GM08714 (cell line): Measurements from ENCODE around the gene IFNA17.
"Not testable (repeated sequence)": the region's sequence is repeated elsewhere in the genome, so short reads cannot be mapped to it uniquely, and the experiment has no call there.

Experiments used
- H3K4me3 ChIP-seq: fragments of 200-500 bp; sonication (Bioruptor generic); 2 replicates; pipeline ENCODE4 v1.5.1; 2014; ENCODE audit warnings: mild to moderate bottlenecking, low read length, inconsistent platforms
- ZNF274 ChIP-seq: IDR thresholded peaks from 2 replicates; pipeline ENCODE4 v1.6.1; 2012; ENCODE audit warnings: mild to moderate bottlenecking, low read depth, low read length

The IFNA17 gene

DNA sequence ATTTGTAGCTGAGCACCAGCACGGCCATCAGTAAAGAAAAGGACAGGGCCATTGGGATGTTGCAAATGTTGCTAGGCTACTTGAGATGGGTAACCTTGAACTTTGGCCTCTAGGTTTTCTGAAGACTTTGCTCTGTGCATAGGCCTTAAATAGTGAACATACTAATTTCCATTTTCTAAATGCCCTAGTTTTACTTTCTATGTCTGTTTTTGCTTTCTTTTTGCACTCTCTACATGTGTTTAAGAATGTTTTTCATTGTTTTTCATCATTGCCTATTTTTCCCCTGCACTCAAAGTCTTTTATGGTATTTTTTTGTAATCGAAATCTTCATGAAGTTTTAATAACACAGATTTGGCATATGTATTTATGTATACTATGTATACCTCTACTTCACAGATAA, at the start of gene IFNA17:
Gene IFNA17 (minus strand): TSS at position 101 of the 400 bp plus-strand sequence. CDS start 49 bp downstream, at position 52.
- TF ChIP-seq ZNF274 = no peak
- no peak within 1 kb of the TSS for H3K4me3 ChIP-seq

DNA sequence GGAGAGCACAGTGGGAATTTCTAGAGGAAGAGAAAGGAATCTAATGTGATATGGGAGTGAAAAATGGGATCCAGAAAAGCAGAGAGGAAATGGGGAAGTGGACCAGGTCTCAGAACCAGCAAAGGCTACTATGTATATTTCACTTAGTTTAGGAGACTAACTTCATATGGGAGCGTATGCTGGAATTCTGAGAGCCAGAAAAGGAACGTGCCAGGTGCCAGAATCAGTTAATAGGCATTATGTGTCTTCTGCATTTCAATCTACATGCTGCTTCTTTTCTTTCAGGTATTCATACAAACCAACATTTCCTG, 40.3 kb upstream of the IFNA17 start:
- peak overlapping the region; percentile 56; the same call in 1 of the 2 replicates for H3K4me3 ChIP-seq
- TF ChIP-seq ZNF274 = no peak

DNA sequence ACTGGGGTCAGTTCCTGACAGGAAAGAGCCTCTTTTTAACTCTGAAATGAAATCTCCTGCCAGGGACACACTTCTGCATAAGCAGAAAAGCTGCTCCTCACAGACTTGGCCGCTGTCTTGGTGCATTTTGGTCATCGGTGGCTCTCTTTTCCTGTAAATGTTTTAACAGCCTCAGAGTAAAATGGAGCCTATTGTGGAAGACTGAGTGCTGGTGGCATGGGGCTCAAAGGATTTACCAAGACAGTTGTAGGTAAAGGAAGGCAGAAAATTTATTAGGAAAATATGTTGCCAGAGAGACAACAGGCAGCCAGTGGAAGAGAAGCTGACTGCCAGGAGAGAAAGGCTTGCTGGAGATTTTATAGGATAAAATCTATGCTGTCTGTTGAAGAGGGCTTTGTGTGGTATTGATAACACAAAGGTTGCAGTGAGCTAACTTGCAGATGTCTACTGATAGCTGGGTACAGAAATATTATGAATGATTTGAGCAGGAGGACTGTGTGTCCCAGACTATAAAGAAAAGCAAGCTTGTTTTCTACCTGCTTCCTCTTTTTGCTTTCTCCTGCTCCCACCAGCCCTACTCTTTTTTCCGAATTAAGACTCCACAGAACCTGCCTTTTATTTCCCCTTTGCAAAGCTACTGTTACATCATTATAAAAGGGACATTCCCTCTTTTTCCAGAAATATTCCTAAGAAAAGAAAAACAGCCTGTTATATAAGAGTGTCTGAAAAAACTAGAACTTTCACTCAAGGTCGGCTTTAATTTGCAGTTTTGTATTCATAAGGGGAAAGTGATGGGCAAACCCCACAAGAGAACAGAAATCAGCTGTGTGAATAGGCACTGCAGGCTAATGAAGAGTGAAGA, 39.7 kb upstream of the IFNA17 start:
- H3K4me3 ChIP-seq = peak overlapping the region; percentile 67; the same call in 1 of the 2 replicates
- TF ChIP-seq ZNF274 = no peak

DNA sequence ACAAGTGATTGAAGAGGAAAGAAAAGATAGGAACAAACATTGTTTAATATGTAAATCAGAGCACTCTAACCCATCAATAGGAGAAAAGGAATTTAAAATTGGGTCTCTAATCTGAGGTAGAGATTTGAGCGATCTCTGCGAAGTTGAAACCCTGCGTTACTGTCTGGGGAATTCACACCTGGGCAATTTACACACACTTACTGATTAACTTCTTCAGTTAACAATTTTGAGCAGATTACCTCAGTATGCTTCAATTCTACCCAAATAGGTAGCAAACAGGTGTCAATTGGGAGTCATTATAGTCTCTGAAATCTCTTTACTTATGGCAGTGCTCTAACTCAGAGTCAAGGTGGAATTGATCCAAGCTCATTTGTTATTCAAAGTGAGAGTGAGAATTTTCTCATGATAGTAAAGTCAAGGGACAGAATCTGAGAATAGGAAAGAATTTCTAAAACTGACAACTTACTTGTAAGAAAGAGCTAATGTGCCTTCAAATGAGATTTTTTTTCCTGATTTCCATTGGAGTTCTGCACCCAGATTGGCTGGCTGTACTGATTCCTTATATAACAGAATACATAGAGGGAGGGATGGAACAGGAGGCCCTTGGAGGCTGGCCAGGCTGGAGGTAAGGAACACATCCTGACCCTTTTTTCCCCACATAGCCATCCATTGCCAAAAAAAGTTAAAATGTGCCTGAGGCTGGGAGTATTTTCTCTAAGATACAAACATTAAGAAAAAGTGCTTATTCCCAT, 38.9 kb upstream of the IFNA17 start:
- TF ChIP-seq ZNF274 = no peak
- peak overlapping the region; percentile 67; the same call in 1 of the 2 replicates for H3K4me3 ChIP-seq

DNA sequence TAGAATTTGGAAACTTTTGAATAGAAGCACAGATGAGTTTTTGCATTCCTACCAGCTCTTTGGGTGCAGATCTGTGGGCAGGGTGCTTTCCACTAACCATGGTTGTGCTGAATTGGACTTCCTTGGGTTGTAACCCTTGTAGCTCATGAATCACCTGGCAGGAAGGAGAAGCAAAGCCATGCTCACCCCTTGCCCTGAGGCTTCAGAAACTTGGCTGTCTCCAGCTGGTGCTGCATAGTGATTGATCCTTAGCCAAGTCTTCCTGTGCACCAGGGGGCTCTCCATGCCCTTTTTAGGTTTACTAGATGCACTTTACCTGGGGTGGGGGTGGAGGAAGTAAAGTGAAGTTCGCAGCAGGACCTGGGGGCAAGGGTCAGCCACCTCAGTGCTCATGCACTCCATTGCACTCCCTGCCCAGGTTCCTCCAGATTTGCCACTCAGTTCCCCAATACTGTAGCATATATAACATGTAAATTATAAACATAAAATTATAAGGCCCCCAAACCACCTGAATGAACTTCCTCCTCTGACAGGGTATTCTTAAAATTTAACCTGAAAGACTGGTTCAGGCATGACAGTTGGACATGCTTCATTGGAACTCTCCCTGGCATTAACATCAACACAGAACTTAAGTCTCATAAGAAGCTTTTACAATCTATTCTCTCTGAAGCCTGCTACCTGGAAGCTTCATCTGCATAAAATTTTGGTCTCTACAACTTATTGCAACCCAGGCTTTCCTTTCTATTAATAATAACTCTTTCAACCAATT, 37.6 kb upstream of the IFNA17 start:
- no peak for TF ChIP-seq ZNF274
- no peak overlapping the region for H3K4me3 ChIP-seq

DNA sequence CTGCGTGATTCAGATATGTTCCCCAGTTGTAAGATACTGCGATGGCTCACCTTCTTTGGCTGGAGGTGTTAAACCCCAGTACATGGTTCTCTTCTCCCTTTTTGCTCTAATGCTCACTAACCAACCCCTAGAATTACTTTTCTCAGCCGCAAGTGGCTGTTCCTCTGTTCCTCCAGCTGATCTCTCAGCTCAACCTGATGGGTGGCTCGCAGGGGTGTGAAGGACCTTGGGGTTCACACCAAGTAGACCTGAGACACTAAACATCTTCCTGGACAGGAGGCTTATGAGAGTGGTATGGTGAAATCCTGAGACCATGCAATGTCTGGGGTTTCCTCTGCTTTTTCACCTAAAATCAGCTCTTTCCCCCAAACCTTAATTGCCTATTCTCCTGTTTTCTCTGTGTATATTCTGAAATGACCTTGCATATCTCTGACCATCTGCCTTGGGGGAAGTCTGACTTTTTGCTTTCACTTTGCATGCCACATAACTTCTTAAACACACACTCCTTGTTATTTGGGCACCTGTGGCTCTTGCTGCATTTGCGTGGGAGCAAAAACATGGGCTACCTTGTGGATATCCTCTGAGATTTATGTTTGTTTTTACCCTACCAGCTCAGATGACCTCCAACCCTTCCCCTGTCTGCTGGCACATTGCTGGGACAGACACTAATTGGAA, 27.7 kb upstream of the IFNA17 start:
- no peak overlapping the region; the same call in 1 of the 2 replicates for H3K4me3 ChIP-seq
- TF ChIP-seq ZNF274 = no peak

DNA sequence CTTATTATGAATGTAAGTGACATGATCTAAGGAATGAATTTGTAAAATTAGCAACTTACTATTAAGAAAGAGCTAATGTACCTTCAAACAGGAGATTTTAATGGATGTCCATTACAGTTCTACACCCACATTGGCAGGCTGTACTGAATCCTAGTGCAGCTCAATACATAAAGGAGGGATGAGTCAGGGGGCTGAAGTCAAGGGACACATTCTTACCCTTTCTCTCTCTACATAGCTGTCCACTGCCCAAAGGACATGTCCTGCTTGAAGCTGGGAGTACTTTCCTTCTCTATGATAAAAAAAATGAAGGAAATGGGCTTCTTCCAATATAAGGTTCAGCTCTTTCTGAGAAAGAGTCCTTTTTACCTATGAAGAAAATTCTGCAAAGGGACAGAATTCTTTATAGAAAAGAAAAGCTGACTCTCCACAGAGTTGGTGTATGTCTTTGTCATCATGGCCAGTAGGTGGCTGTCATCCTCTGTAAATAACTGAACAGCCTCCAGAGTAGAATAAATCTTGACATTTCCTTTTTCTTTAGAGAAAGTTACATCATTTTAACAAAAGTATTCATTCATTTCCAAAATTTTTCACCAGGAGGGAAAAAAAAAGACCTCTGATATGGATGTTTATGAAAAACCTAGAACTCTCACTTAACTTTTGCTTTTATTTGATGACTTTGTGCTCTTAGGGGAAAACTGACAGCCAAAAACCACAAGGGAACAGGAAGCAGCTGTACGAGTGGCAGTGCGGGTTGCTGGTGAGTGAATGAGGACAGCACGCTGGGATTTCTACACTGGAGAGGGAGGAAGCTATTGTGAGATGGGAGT, 24.9 kb upstream of the IFNA17 start:
- no peak overlapping the region for H3K4me3 ChIP-seq
- TF ChIP-seq ZNF274 = no peak

DNA sequence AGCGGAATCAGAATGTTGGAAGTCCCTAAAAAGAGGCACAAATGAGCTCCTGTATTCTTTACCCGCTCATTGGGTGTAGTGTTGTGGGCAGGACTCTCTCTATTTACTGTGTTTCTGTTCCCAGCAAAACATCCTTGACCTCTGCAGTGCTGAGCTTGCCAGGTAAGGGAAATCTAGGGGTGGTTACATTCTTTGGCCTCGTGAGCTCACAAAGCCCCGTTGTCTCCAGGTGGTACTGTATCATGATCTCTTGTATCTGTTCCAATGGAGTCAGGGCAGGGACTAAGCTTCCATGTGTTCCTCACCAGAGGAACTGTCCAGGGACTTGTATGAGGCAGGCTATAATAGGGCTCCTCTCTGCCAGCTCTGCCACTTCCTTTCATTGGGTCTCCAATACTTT, 23.6 kb upstream of the IFNA17 start:
- no peak for TF ChIP-seq ZNF274

DNA sequence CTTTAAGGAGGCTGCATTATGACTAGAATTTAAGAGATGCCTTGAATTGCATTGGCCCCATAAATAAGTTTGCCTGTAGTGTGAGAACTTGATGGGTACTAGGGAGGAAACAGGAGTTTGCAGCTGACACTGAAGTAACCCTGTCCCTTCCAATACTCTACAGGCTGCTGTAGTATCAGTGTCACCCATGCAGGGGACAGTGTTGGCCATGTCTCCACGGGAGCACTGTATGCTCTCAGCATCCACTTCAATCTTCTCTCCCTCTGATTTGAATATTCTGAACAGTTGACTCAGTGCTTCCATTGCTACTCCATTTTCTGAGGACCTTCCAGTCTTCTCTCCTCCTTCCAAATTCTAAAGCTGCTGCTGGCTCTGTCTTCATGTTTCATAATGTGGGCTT, 23.2 kb upstream of the IFNA17 start:
- no peak for TF ChIP-seq ZNF274
- no peak overlapping the region for H3K4me3 ChIP-seq

More for the DNA sequence above, 23.6 kb upstream of the IFNA17 start:
- no peak overlapping the region for H3K4me3 ChIP-seq

DNA sequence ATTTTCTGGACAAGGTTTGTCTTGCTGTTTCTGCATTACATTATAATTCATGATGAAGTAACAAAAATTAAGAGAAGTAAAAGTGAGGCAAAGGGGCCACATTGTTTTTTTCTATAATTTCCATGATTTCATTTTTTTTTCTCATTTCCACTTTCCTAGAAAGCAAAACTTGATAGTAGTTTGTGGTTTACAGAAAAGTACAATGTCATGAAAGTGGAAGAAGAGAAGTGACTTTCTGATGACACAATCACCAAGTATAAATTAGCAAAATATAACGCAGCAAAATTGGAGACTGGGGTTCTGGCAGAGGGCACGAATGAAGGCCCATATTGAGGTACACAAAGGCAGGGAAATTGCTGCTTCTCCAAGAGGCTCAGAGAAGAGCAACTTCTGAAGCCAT, 16.8 kb upstream of the IFNA17 start:
- no peak overlapping the region for H3K4me3 ChIP-seq
- no peak for TF ChIP-seq ZNF274

DNA sequence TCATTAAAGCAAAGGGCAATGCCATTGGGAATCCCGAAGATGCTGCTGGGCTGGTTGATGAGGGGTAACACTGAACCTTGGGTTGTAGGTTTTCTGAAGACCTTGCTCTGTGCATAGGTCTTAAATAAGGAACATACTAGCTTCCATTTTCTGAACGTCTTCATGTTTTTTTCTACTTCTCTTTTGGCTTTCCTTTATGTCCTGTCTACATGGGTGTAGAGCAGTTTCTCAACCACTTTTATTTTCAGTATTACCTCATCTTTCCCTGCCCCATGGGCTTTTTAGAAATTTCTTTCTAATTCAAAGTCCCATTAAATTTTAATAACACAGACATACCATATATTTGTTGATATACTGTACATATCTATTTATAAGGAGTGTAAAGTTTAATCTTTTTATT, 11.9 kb upstream of the IFNA17 start, which contains the start of gene IFNA14:
Gene IFNA14 (minus strand): TSS at position 95 of the 400 bp plus-strand sequence. CDS start 70 bp downstream, at position 25.
- no peak for TF ChIP-seq ZNF274
- H3K4me3 ChIP-seq = no peak within 1 kb of the TSS

DNA sequence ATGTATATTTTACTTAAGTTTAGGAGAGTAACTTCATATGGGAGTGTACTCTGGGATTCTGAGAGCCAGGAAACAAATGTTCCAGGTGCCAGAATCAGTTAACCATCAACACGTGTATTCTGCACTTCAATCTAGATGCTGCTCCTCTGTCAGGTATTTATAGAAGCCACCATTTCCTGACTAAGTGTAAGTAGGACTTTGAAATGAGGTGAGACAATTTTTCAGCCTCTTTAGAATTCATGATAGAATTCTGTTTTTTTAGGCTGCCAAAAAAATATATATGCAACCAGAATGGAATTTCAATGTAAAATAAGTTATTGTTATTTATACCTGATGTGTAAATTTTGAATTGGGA, 8.3 kb upstream of the IFNA17 start:
- H3K4me3 ChIP-seq = not testable (repeated sequence)

DNA sequence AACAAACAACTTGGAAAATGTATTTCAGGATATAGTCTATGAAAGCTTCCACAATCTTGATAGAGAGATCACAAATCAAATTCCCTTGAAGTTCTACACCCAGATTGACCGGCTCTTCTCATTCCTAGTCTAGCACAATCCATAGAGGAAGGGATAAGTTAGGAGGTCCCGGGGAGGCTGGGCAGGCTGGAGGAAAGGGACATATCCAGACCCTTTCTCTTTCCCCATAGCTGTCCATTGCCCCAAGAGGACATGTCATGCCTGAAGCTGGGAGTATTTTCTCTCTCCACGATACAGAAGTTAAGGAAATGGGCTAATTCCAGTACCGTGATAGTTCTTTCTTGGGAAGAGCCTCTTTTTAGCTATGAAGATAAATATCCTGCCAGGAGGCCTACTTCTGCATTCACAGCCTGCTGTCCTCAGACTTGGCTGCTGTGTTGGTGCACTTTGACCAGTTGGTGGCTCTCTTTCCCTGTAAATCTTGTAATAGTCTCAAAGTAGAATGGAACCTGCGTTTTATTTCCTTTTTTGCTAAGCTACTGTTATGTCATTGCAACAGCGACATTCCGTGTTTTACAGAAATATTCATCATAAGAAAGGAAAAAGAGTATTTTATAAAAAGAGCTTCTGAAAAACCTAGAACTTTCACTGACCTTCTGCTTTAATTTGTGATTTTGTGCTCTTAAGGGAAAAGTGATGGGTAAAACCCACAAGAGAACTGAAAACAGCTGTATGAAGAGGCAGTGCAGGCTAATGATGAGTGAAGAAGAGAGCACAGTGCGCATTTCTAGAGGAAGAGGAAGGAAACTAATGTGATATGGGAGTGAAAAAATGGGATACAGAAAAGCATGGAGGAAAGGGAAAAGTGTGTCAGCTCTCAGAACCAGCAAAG, 7.7 kb upstream of the IFNA17 start:
- H3K4me3 ChIP-seq = not testable (repeated sequence)
